OCI-LY3 (cell line): ENCODE measurements around the gene MSN.

ENCODE experiments used
- H2AFZ ChIP-seq: fragments of 200-600, 300-600 bp; shearing (Covaris generic); 2 replicates; pipeline ENCODE4 v1.6.0; 2014; ENCODE audit warnings: antibody characterized with exemption, low read depth, low read length
- H3K27ac ChIP-seq: fragments of 200-600, 300-600 bp; sonication (generic); 2 replicates; pipeline ENCODE4 v1.5.1; 2014; ENCODE audit warnings: mild to moderate bottlenecking, low read length, moderate library complexity, mixed read lengths
- H3K27me3 ChIP-seq: fragments of 200-600, 300-600 bp; sonication (generic); 2 replicates; pipeline ENCODE4 v1.6.1; 2014; ENCODE audit warnings: low read depth, low read length, mixed read lengths
- H3K36me3 ChIP-seq: fragments of 200-600, 300-600 bp; sonication (generic); replicated peaks from 2 replicates; pipeline ENCODE3; 2014; ENCODE audit warnings: low read depth, low read length, mixed read lengths
- H3K4me1 ChIP-seq: fragments of 300-600, 200-600 bp; sonication (generic); 2 replicates; pipeline ENCODE4 v1.6.1; 2014; ENCODE audit warnings: low read length, mixed read lengths
- H3K4me2 ChIP-seq: fragments of 200-600, 300-600 bp; sonication (generic); 2 replicates; pipeline ENCODE4 v1.6.1; 2014; ENCODE audit warnings: low read length, mixed read lengths
- H3K4me3 ChIP-seq: fragments of 300-600, 200-600 bp; sonication (generic); 2 replicates; pipeline ENCODE4 v1.5.1; 2014; ENCODE audit warnings: antibody characterized with exemption, mild to moderate bottlenecking, low read length, moderate library complexity
- H3K79me2 ChIP-seq: fragments of 300-600, 200-600 bp; shearing (Covaris generic); 2 replicates; pipeline ENCODE4 v1.6.1; 2014; ENCODE audit warnings: mild to moderate bottlenecking, low read length, mixed read lengths
- H3K9ac ChIP-seq: fragments of 300-600, 200-600 bp; shearing (Covaris generic); 2 replicates; pipeline ENCODE4 v1.6.0; 2014; ENCODE audit warnings: mild to moderate bottlenecking, low read length, moderate library complexity
- H3K9me3 ChIP-seq: fragments of 200-600, 300-600 bp; shearing (Covaris generic); 2 replicates; pipeline ENCODE4 v1.6.1; 2014; ENCODE audit warnings: low read length, mixed read lengths; ENCODE audit not compliant: insufficient read depth
- H4K20me1 ChIP-seq: fragments of 200-600, 300-600 bp; sonication (generic); 2 replicates; pipeline ENCODE4 v1.6.1; 2016; ENCODE audit warnings: low read length, mixed read lengths; ENCODE audit not compliant: insufficient read depth
- EZH2phosphoT487 ChIP-seq: fragments of 200-600 bp; shearing (Covaris generic); IDR thresholded peaks from 2 replicates; pipeline ENCODE4 v1.6.1; 2018; ENCODE audit warnings: antibody characterized with exemption, mixed run types, low read depth
- TF ChIP-seq, protein P1 (sequence below): fragments of 200-600, 300-600 bp; sonication (generic); IDR thresholded peaks from 2 replicates; pipeline ENCODE4 v1.5.1; 2014; ENCODE audit warnings: antibody characterized with exemption, low read length, low read depth

MSN gene

DNA sequence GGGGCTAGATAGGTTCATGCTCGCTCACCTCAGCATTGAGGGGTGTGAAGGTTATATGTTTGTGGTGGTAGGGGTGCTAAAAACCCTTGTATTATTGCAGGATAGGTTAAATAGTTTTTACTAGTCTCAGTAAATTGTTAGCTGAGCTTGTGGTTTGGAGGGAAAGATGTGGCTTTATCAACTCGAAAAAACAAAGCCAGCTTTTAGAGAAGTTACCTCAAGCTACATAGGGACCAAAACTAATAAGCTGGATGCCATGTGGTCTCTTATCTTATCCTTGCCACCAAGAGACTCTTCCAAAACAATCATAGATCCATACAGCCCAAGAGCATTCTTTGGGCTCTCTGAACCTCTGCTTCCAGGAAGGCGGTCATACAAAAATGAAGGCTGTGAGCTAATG, 29.2 kb downstream of the MSN start:
- peaks cover 86% of the 10 kb centered on the region for H3K79me2 ChIP-seq
- H3K4me1 ChIP-seq: peaks cover 50% of the 10 kb centered on the region
- peak overlapping the region; percentile 71; the same call in 1 of the 2 replicates for H3K9ac ChIP-seq
- H4K20me1 ChIP-seq: peaks cover 3% of the 10 kb centered on the region; the same call in 1 of the 2 replicates
- no peak overlapping the region for H2AFZ ChIP-seq
- no peaks in the 10 kb centered on the region for H3K27me3 ChIP-seq
- peak overlapping the region; percentile 66 for H3K4me3 ChIP-seq
- H3K9me3 ChIP-seq: no peaks in the 10 kb centered on the region
- peaks cover 9% of the 10 kb centered on the region for H3K36me3 ChIP-seq
- peak overlapping the region; percentile 99 for H3K27ac ChIP-seq
- TF ChIP-seq, protein P1, sequence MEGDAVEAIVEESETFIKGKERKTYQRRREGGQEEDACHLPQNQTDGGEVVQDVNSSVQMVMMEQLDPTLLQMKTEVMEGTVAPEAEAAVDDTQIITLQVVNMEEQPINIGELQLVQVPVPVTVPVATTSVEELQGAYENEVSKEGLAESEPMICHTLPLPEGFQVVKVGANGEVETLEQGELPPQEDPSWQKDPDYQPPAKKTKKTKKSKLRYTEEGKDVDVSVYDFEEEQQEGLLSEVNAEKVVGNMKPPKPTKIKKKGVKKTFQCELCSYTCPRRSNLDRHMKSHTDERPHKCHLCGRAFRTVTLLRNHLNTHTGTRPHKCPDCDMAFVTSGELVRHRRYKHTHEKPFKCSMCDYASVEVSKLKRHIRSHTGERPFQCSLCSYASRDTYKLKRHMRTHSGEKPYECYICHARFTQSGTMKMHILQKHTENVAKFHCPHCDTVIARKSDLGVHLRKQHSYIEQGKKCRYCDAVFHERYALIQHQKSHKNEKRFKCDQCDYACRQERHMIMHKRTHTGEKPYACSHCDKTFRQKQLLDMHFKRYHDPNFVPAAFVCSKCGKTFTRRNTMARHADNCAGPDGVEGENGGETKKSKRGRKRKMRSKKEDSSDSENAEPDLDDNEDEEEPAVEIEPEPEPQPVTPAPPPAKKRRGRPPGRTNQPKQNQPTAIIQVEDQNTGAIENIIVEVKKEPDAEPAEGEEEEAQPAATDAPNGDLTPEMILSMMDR: no peak
- TF ChIP-seq EZH2phosphoT487: no peak
- peak overlapping the region; percentile 96 for H3K4me2 ChIP-seq

DNA sequence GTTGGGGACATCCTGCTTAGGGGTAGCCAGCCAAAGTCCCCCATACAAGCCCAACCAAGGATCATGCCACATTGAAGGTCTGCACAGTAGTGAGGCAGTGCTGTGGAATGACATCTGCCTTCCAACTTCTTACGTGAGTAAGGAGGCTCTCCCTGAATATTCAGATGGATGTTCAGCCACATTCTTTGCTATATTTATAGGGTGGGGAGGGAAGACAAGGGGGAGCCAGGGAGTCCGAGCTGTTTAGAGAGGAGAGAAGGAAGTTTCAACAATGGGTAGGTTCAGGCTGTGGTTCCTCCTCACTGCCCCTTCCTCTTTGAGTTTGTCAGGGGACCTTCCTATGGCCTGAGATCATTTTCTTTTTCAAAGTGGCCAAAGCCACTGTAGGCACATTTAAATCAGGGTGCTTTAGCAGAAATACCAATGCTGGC, 29.8 kb downstream of the MSN start:
- Histone ChIP-seq H3K9ac (peak overlapping the region; percentile 71), H3K4me1 (peaks cover 50% of the 10 kb centered on the region), H2AFZ (no peak overlapping the region), H3K36me3 (peaks cover 9% of the 10 kb centered on the region), H3K79me2 (peaks cover 82% of the 10 kb centered on the region), H4K20me1 (peaks cover 3% of the 10 kb centered on the region; the same call in 1 of the 2 replicates), H3K27ac (peak overlapping the region; percentile 99), H3K4me2 (peak overlapping the region; percentile 96), H3K9me3 (no peaks in the 10 kb centered on the region), H3K27me3 (no peaks in the 10 kb centered on the region), H3K4me3 (peak overlapping the region; percentile 66)
- TF ChIP-seq, protein P1: no peak
- no peak for TF ChIP-seq EZH2phosphoT487

DNA sequence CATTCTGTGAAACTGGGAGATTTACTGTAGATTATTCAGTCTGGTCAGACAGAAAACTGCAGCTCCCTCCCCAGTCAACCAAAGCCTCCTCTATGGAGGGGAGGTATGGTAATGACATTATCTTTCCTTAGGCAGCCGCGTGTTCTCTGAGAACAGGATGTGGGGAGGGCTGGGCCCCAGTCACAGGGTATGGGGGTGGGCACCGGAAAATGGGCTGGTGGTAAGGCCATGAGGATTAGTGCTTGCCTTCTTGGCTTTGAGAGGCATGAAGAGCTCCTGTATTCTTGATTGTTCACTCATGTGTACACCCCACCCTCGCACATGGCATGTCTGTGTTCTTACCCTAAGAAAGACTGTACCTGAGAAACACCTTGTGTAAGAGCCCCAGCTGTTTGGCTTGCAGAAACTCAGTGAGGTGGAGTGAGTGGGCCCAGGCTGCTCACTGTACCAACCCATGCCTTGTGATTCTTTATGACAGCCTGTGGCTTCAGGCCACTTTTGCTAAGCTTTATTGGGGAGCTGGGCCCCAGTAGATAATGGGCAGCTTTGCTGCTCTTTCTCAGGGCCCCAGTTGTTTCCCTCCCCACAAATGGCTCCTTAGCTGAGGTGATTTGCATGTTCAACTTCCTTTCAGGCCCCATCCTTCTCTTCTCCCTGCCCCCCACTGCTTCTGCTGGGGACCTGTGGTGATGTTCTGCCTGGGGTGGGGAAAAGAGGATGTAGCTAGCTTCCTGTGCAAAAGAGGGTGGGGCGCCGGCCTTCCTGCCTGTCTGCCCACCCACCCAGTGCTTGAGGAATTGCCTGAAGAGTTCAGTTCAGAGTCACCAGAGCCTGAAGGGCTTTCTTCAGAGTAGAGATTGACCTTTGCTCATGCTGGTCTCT, 30.7 kb downstream of the MSN start:
- Histone ChIP-seq H3K4me1 (peaks cover 59% of the 10 kb centered on the region), H3K9me3 (no peaks in the 10 kb centered on the region), H3K27ac (peak overlapping the region; percentile 99), H4K20me1 (0 out of 2 replicates have a peak, but pooled peaks cover 3% of the 10 kb centered on the region), H2AFZ (no peak overlapping the region), H3K9ac (peak overlapping the region; percentile 71), H3K79me2 (peaks cover 77% of the 10 kb centered on the region), H3K36me3 (peaks cover 9% of the 10 kb centered on the region), H3K4me2 (peak overlapping the region; percentile 96), H3K27me3 (no peaks in the 10 kb centered on the region), H3K4me3 (peak overlapping the region; percentile 66)
- TF ChIP-seq EZH2phosphoT487: no peak
- TF ChIP-seq, protein P1: no peak

DNA sequence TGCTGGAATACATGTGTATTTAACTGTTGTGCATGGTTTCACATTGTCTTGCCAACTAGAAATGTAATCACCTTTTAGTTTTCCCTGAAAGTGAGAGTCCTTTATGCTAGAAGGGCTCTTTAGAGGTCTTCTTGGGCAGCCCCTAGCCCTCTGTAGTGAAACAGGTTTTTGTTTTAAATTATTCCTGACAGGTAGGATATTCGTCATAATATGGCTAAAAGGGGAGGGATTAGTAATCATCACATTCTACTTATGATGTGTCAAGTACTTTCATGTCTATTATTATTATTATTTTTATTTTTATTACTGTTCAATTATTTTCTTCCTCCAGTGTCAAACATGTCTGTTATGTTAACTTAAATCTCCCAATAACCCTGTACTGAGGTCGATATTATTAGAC, 35.5 kb downstream of the MSN start:
- no peaks in the 10 kb centered on the region for H3K9me3 ChIP-seq
- H3K27me3 ChIP-seq: no peaks in the 10 kb centered on the region
- no peak overlapping the region for H3K9ac ChIP-seq
- H3K27ac ChIP-seq: no peak overlapping the region
- no peak overlapping the region for H3K4me2 ChIP-seq
- peaks cover 14% of the 10 kb centered on the region; the same call in 1 of the 2 replicates for H4K20me1 ChIP-seq
- TF ChIP-seq, protein P1: no peak
- TF ChIP-seq EZH2phosphoT487: no peak
- H3K79me2 ChIP-seq: peaks cover 50% of the 10 kb centered on the region
- H3K4me3 ChIP-seq: no peak overlapping the region
- H3K36me3 ChIP-seq: peaks cover 6% of the 10 kb centered on the region
- H3K4me1 ChIP-seq: peaks cover 42% of the 10 kb centered on the region
- H2AFZ ChIP-seq: no peak overlapping the region
